Bronchial epithelial cell (primary cell): ENCODE measurements around the gene XRN2. TPM values are rescaled to one million over a fixed set of nuclear protein-coding genes. Genes with fewer than 3 reads are reported as not detected.

Experiments used
- DNase-seq: peaks from one replicate; pipeline ENCODE4 v3.0.0-alpha.2; 2010; ENCODE audit warnings: low read depth
- FAIRE-seq: peaks from 2 replicates; lab custom pipeline; 2011; peaks lifted over from hg19 to GRCh38; lab: Jason Lieb, UNC
- H3K27me3 ChIP-seq: 2 replicates; pipeline ENCODE4 v1.5.1; 2011; ENCODE audit warnings: low read length; ENCODE audit not compliant: control insufficient read depth, insufficient read depth
- H3K36me3 ChIP-seq: 2 replicates; pipeline ENCODE4 v1.5.1; 2011; ENCODE audit warnings: low read length; ENCODE audit not compliant: control insufficient read depth, insufficient read depth
- H3K4me3 ChIP-seq: 2 replicates; pipeline ENCODE4 v1.5.1; 2011; ENCODE audit warnings: mild to moderate bottlenecking, low read depth, low read length, control low read depth
- CTCF ChIP-seq: IDR thresholded peaks from 2 replicates; pipeline ENCODE4 v1.5.1; 2011; ENCODE audit warnings: mild to moderate bottlenecking, moderate library complexity, low read length, control low read depth, inconsistent platforms; ENCODE audit not compliant: insufficient read depth, severe bottlenecking
- total RNA-seq: library from RNA; depleted of rRNA; stranded (reverse); fragments of >200 nt; gene quantifications from 2 replicates; pipeline ENCODE4 v1.2.1, GENCODE V29; 2014

XRN2 gene
- total RNA-seq, 1 donor from 2014 or later = 78.2 TPM

DNA sequence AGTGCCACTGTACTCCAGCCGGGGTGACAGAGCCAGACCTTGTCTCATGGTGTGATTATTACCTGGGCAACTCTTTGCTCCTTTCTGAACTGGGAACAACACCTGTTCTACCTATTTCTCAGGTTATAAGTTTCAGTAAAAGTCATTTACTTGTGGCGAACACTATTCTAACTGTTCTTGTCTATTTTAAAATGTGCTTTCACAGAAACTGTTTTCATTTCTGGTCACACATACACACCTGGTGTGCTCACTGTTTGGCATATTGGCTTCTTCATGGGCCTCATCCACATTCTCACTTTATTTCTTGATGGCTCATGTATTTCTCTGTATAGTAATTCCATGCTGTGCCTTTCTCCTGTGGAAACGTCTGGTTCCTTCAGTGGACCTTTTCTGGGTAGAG is 30.5 kb upstream of the XRN2 start:
- no peak for TF ChIP-seq CTCF
- H3K27me3 ChIP-seq = no peaks in the 10 kb centered on the region
- DNase-seq = no peak
- H3K4me3 ChIP-seq = no peak overlapping the region
- no peaks in the 10 kb centered on the region for H3K36me3 ChIP-seq
- FAIRE-seq = no peak

- Histone ChIP-seq H3K4me3 (no peak overlapping the region), H3K27me3 (no peaks in the 10 kb centered on the region), H3K36me3 (no peaks in the 10 kb centered on the region)
- DNase-seq (no peak), FAIRE-seq (no peak)
- no peak for TF ChIP-seq CTCF
Measured at GRCh38 chr20:21273755-21274386, 29.3 kb upstream of the XRN2 start.

GRCh38 chr20:21278829-21279228 is 24.3 kb upstream of the XRN2 start:
- Histone ChIP-seq H3K36me3 (no peaks in the 10 kb centered on the region), H3K27me3 (no peaks in the 10 kb centered on the region), H3K4me3 (no peak overlapping the region)
- DNase-seq = no peak
- no peak for TF ChIP-seq CTCF
- FAIRE-seq = no peak

- Histone ChIP-seq H3K27me3 (no peaks in the 10 kb centered on the region), H3K4me3 (no peak overlapping the region), H3K36me3 (no peaks in the 10 kb centered on the region)
- no peak for TF ChIP-seq CTCF
- FAIRE-seq (no peak), DNase-seq (no peak)
Measured at GRCh38 chr20:21279706-21280521, 23.2 kb upstream of the XRN2 start.

DNA sequence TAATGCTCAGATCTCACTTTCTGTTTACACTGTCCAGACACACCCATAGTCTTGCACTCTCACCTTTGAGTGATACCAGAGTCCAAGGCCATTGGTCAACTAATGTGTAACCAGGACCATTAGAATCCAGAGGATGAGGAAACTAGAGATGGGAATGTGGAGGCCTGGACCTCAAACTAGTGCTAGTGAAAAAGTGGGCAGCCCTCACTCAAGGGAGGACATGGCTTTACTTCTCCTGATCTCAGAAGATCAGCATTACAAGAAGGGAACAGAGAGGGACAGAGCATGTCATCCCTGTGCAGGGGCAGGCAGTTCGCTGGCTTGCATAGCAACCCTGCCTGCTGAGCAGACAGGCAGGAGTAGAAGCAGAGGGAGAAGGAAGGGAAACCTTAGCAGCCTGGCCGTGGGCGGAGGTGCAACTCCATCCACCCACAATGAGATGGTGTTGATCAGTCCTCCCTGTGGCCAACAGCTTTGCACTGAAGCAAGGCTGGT is 22.6 kb upstream of the XRN2 start:
- TF ChIP-seq CTCF = no peak
- Histone ChIP-seq H3K27me3 (no peaks in the 10 kb centered on the region), H3K36me3 (no peaks in the 10 kb centered on the region), H3K4me3 (no peak overlapping the region)
- FAIRE-seq (no peak), DNase-seq (no peak)
